WTC11 (cell line): ENCODE data around the gene HNRNPA0.

Source experiments
- CTCF ChIP-seq: fragments of 200-600 bp; IDR thresholded peaks from 2 replicates; pipeline ENCODE4 v1.8.0; 2022; ENCODE audit warnings: antibody characterized with exemption
- E2F1 ChIP-seq: sonication (generic); formaldehyde crosslinking; IDR thresholded peaks from 2 replicates; pipeline ENCODE4 v1.8.0; 2022; ENCODE audit warnings: mild to moderate bottlenecking, missing genetic modification reagents
- MAX ChIP-seq: sonication (generic); formaldehyde crosslinking; IDR thresholded peaks from 2 replicates; pipeline ENCODE4 v1.8.0; 2022; ENCODE audit warnings: mild to moderate bottlenecking, missing genetic modification reagents
- NFYB ChIP-seq: sonication (generic); formaldehyde crosslinking; conservative IDR thresholded peaks from 2 replicates; pipeline ENCODE4 v1.8.0; 2022; ENCODE audit warnings: low read depth, missing genetic modification reagents
- ZBTB21 ChIP-seq: sonication (generic); formaldehyde crosslinking; IDR thresholded peaks from 2 replicates; pipeline ENCODE4 v1.8.1; 2023; ENCODE audit warnings: mild to moderate bottlenecking, missing genetic modification reagents, borderline replicate concordance
- ZNF138 ChIP-seq: sonication (generic); formaldehyde crosslinking; conservative IDR thresholded peaks from 2 replicates; pipeline ENCODE4 v1.8.1; 2022; ENCODE audit warnings: mild to moderate bottlenecking, moderate library complexity, missing genetic modification reagents

- TF ChIP-seq CTCF: no peak
- TF ChIP-seq MAX (CRISPR knock-in tag): no peak
- no peak for TF ChIP-seq ZNF138 (CRISPR knock-in tag)
- no peak for TF ChIP-seq ZBTB21
- TF ChIP-seq NFYB: no peak
- no peak for TF ChIP-seq E2F1 (CRISPR knock-in tag)
Observed at GRCh38 chr5:137731176-137731575, 23.0 kb downstream of the HNRNPA0 start.
